HG02642 (cell line): ENCODE measurements around the gene TMEM132E.
"Not testable (repeated sequence)": the region's sequence is repeated elsewhere in the genome, so short reads cannot be mapped to it uniquely, and the experiment has no call there.

Source experiments
- ATAC-seq: cut with Tn5 transposase; IDR thresholded peaks from one replicate; pipeline ENCODE4 v1.9.1; 2021; ENCODE audit warnings: mild to moderate bottlenecking; ENCODE audit not compliant: unreplicated experiment, poor library complexity

The TMEM132E gene

DNA sequence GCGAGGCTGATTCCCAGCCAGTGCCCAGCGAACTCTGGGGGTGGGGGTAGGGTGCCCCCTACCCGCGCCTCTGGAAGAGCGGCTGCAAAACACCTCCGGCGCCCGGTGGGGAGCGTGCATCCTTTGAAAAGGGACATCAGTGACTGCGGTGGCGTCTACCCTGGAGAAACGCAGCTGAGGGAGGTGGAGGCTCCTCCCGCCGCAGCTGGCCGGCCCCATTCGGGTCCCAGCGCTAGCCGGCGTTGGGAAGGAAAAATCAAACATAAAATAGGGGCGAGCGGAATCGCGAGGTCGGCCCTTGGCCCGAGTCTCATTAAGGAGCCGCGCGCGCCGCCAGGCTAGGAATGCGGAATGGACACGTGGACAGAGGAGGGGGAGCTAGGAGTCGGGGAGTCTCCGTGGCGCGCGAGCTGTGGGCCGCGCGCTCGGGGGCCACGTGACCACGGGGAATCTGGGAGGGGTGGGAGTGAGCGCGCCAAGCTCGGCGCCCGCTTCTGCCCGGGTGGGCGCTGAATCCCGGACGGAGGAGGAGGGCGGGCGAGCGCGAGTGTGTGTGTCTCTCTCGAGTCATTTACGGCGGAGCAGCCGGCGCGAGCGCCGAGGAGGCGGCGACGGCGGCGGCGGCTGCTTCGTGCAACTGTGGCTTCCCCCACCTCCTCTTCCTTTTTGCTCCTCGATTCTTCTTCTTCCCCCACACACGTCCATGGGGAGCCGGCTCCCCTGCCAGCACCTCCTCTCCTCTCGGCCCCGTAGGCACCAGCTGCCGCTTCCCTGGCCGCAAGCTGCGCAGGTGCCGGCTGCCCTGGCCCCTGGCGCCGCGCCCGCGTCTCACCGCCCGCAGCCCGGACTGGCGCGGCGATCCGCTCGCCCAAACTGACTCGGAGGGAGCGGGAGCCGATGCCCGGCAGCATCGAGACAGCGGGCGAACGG lies at the start of gene TMEM132E:
TMEM132E (plus strand) TSS at position 566 of the 930 bp plus-strand sequence. CDS start 1,495 bp downstream, outside the sequence.
- ATAC-seq = no peak

DNA sequence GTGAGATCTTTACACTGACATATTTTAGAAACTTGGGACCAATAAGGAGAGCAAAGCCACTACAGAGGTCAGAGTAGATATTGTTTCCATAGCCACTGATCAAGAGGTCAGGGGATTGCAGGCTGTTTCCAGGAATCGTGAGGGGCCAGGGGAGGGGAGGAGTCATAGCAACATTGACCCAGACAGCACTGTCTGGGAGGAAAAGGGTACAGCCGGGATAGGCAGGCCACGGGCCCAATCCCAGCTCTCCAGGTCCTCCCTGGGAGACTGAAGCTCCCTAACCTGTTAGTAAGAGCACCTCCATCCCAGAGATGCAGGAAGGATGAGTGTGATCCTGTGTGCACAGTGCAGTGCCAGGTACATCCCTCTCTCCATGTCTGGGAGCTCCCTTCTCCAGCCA lies 48.5 kb upstream of the TMEM132E start:
- no peak for ATAC-seq

- ATAC-seq = no peak
Observed at GRCh38 chr17:34532281-34533065, 46.9 kb upstream of the TMEM132E start.

- no peak for ATAC-seq
Observed at GRCh38 chr17:34533806-34534527, 45.4 kb upstream of the TMEM132E start.

DNA sequence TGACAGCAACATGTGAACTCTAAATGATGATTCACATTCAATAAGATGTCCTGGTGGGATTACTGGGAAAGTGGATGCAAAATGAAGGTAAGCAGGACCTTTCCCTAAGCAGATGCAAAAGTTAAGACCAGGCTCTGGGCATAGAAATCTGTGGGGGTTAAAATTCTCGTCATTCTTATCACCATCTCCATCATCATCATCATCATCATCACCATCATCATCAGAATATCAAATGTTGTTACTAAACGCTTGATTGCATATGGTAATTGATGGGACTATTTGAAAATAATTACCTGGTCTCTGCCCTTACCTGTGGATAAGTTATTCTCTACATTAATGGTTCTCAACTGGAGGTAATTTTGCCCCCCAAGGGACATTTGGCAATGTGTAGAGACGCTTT lies 41.9 kb upstream of the TMEM132E start:
- no peak for ATAC-seq

- ATAC-seq = not testable (repeated sequence)
Observed at GRCh38 chr17:34538582-34538981, 40.8 kb upstream of the TMEM132E start.

DNA sequence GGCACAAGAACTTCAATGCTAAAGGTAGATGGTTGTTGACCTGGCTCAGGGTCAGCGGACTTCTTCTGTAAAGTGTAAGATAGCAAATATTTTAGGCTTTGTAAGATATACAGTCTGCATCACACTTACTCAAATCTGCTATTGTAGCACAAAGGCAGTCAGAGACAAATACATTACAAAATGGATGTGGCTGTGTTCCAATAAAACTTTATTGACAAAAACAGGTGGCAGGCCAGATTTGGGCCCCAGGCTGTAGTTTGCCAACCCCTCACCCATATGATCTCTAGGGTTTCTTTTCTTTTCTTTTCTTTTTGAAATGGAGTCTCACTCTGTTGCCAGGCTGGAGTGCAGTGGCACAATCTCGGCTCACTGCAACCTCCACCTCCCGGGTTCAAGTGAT lies 39.5 kb upstream of the TMEM132E start:
- ATAC-seq = no peak

DNA sequence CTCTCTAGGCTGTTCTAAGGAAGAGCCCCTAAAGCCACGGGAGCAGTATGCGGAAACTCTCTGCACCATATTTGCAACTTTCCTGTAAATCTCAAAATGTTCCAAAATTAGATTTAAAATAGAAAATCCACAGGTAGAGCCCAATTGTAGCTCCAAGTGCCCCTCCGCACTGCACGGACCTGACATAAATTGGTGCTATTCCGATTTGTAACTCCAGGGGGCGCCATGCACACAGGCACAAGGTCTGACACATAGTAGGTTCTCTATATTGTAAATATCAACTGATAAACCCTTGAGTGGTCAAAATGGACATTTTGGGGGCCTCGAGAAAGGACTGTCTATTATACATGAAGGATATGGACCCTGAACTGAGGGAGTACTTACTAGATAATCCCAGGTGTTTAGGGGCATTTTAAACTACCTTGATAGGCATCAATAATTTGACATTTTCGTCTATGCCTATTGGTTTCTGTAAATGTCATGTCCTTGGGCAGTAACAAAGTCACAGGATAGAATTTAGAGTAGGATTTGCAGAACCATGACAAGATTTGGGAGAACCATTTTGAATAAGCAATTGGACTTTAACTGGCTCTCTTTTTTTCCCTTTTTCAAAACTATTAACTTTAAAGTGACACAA lies 36.6 kb upstream of the TMEM132E start:
- no peak for ATAC-seq

DNA sequence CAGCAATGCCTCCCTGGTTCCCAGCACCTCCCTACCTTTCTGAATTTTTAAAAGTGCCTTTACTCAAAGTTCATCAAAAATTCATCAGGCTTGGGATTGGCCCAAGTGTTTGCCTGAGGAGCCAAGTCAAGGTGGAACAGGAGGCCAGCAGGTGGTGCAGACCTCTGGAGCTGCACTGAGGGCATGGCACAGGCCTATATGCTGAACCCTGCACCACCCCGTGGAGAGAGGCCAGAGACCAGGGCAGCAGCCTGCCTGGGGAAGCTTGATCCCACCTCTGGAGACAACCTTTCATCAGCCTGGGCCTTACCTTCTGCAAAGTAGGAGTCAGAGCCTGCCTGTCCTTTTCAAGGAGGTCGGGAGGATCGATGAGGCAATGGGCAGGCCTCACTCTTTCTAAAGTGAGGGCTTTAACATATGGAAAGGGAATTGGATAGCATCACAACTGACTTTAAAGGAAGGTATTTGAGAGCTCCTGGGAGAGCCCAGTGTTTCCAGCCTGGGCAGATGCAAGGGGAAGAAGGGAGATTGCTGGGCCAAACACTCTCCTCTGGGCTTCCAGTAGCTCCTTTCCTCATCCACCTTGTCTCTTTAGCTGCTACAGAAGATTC lies 31.8 kb upstream of the TMEM132E start:
- ATAC-seq = no peak

GRCh38 chr17:34549966-34550365 lies 29.4 kb upstream of the TMEM132E start:
- ATAC-seq = no peak

DNA sequence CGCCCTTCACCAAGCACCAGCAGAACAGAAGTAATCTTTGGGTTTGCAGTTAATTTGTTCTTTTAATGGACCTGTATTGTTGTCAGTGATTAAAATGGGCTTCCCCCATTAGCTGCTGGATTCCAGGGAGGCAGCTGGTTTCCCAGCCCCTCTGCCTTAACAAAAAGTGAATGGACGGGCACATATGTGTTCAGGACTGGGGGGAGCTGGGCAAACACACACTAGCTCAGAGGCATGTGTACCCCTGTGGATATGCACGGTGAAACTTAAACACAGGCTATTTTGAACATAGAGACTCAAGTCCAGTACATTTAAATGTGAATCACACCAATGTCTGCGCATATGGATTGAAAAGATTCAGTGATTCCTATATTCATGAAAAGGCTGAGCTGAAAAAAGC lies 25.5 kb upstream of the TMEM132E start:
- ATAC-seq = no peak

DNA sequence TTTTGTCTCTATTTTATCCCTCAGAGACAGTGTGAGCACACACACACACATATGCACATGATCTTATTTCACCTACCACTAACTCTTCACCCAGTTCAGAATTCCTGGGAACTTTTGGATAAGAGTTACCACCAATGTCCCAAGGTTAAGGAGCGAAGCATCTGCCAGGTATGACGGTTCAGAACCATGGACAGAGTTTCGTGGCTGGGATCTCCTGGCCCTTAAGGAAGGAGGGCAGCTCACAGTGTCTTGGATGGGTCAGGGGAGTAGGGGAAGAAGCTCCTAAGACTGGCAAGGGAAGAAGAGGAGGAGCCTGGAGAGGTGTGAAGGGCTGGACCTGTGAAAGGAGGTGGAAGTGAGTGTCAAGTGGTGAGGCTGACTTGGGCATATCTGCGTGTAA lies 23.0 kb upstream of the TMEM132E start:
- no peak for ATAC-seq

DNA sequence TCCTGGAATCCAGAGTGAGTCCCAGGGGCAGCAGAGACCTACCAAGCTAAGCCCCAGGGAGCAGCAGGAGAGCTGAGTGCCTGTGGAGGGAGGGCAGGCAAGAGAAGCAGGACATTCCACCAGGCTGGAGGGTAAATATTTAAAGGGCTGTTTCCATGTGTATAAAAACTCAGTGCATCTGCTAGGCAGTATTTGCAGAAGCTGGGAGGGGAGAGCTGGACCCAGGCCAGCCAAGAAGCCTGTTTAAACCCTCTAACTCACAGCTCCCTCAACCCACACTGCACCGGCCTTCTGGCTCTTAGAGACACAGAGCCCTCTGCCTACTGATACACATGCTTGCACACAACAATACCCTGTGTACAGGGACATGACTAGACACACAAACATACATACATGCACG lies 22.5 kb upstream of the TMEM132E start:
- ATAC-seq = no peak

DNA sequence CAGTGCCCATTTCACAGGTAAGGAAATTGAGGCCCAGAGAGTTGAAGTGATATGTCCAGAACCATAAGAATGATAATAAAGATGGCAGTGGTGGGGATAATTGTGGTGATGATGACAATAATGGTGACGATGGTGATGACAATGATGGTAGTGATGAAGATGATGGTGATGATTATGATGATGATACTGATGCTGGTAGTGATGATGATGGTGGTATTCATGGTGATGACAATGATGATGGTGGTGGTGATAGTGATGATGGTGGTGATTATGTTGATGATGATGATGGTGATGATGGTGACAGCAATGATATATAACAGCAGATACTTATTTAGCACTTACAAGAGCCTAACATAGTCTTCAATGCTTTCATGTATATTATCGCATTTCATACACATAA lies 18.1 kb upstream of the TMEM132E start:
- ATAC-seq = no peak

DNA sequence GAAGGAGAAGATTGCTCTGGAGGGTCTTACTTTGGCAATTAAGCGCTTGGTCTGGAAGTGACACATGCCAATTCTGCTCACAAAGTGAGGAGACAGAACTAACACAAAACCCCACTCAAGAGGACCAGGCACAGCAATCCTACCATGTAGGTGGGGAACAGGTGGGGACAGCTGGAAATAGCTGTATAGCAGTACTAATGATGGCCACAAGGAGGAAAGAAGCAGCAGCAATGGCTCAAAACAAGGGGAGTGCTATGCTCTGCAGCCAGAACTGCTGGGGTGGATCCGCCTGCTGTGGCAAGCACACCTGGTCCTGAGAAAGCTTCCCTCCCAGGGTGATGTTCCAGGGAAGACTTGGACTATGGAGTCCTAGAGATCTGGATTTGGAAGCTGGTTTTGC lies 17.0 kb upstream of the TMEM132E start:
- no peak for ATAC-seq

DNA sequence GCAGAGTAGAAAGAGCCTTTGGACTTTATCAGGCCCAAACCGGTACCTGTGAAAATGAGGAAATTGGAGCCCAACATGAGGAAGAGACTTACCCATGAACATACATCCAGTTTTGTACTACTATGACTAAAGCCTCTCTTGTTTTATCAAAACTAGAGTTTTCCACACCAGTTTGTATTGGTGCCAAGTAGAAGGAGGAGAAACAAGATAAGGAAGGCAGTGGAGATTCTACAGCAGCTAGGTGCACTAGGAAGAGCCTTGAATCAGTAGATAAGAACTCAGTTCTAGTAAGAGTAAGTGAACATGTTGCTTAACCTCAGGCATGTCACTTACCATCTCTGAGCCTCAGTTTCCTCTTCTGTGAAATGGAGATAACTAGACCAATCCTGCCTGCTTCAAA lies 13.7 kb upstream of the TMEM132E start:
- ATAC-seq = no peak

DNA sequence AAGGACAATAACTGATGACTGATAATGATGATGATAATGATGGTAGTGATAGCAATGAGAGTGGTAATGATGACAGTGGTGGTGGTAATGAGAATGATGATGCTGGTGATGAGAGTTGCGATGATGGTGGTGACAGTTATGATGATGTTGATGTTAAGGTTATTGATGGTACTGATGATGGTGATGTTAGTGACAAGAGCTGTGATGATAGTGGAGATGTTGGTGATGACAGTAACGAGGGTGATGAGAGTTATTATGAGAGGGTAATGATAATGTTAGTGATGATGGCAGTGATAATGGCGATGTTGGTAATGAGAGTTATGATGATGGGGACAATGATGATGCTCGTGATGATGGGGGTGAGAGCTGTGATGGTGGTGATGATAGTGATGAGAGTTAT lies 13.2 kb upstream of the TMEM132E start:
- ATAC-seq = no peak

DNA sequence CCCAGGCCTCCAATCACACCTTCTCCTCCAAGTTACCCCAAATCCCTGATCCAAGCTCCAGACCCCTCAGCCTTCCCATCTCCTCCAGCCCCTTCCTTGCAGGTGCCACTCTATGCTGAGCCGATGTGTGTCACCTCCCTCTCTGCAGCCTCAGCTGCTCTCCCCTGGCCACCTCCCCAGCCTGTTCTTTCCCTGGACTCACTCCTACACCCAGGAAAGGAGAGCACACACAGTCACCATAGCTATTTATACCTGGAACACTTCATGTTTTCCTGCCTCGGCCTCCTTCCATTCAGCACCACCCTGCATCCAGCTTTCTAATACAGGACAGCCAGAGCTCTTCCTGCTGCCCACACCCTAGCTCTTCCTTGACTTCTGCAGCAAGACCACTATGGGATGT lies 12.5 kb upstream of the TMEM132E start:
- no peak for ATAC-seq

GRCh38 chr17:34567691-34568465 lies 11.5 kb upstream of the TMEM132E start:
- ATAC-seq = no peak
